GM06990 (cell line): ENCODE results near the gene NSD2.
"Not testable (repeated sequence)": the region's sequence is repeated elsewhere in the genome, so short reads cannot be mapped to it uniquely, and the experiment has no call there.

Source experiments
- DNase-seq: peaks from one replicate; pipeline ENCODE4 v3.0.0-alpha.2; 2011; ENCODE audit not compliant: insufficient read length; ENCODE audit errors: extremely low read depth
- H3K27me3 ChIP-seq: replicated peaks from 2 replicates; pipeline ENCODE4 v1.6.0; 2011; ENCODE audit warnings: low read length; ENCODE audit not compliant: control insufficient read depth, insufficient read depth
- H3K36me3 ChIP-seq: 2 replicates; pipeline ENCODE4 v1.5.1; 2011; ENCODE audit warnings: low read length; ENCODE audit not compliant: control insufficient read depth, insufficient read depth
- H3K4me3 ChIP-seq: replicated peaks from 2 replicates; pipeline ENCODE4 v1.5.1; 2011; ENCODE audit warnings: low read depth, mild to moderate bottlenecking, control low read depth, low read length
- CTCF ChIP-seq: IDR thresholded peaks from 2 replicates; pipeline ENCODE4 v1.5.1; 2011; ENCODE audit warnings: low read length, control low read depth, mild to moderate bottlenecking, inconsistent platforms; ENCODE audit not compliant: insufficient read depth, poor library complexity, severe bottlenecking

NSD2 gene

GRCh38 chr4:1841201-1841886 lies 29.8 kb upstream of the NSD2 start:
- Histone ChIP-seq H3K36me3 (peaks cover 32% of the 10 kb centered on the region), H3K4me3 (no peak overlapping the region), H3K27me3 (no peaks in the 10 kb centered on the region)
- no peak for TF ChIP-seq CTCF
- no peak for DNase-seq

- no peak for DNase-seq
- TF ChIP-seq CTCF, result no peak
- H3K36me3 ChIP-seq, result peaks cover 28% of the 10 kb centered on the region
- H3K27me3 ChIP-seq, result no peaks in the 10 kb centered on the region
- H3K4me3 ChIP-seq, result no peak overlapping the region
Observed at GRCh38 chr4:1841887-1842210, 29.3 kb upstream of the NSD2 start.

GRCh38 chr4:1842339-1842895 lies 28.8 kb upstream of the NSD2 start:
- Histone ChIP-seq H3K4me3 (no peak overlapping the region), H3K36me3 (peaks cover 25% of the 10 kb centered on the region), H3K27me3 (no peaks in the 10 kb centered on the region)
- no peak for DNase-seq
- TF ChIP-seq CTCF, result no peak

- DNase-seq, result no peak
Observed at GRCh38 chr4:1842993-1843448, 28.2 kb upstream of the NSD2 start.

GRCh38 chr4:1843852-1844251 lies 27.3 kb upstream of the NSD2 start:
- no peak for TF ChIP-seq CTCF
- H3K4me3 ChIP-seq, result no peak overlapping the region
- DNase-seq, result no peak
- H3K27me3 ChIP-seq, result no peaks in the 10 kb centered on the region
- peaks cover 24% of the 10 kb centered on the region for H3K36me3 ChIP-seq

More at GRCh38 chr4:1842993-1843448, 28.2 kb upstream of the NSD2 start:
- no peak for TF ChIP-seq CTCF
- no peaks in the 10 kb centered on the region for H3K27me3 ChIP-seq
- peaks cover 25% of the 10 kb centered on the region for H3K36me3 ChIP-seq
- no peak overlapping the region for H3K4me3 ChIP-seq

- not testable (repeated sequence) for DNase-seq, H3K27me3 ChIP-seq, H3K4me3 ChIP-seq
- peaks cover 19% of the 10 kb centered on the region for H3K36me3 ChIP-seq
Observed at GRCh38 chr4:1844618-1845017, 26.6 kb upstream of the NSD2 start.
